OCI-LY1 (cell line): ENCODE data around the gene B3GNT2.

ENCODE experiments used
- CTCF ChIP-seq: fragments of 200-600 bp; sonication (generic), shearing (Covaris generic); IDR thresholded peaks from 2 replicates; pipeline ENCODE4 v1.5.1; 2017; ENCODE audit warnings: mild to moderate bottlenecking, antibody characterized with exemption, low read length, moderate library complexity, mixed read lengths
- EZH2 ChIP-seq: fragments of 200-600 bp; sonication (generic), shearing (Covaris generic); IDR thresholded peaks from 2 replicates; pipeline ENCODE4 v1.8.0; 2017; ENCODE audit warnings: borderline replicate concordance, mixed run types, mild to moderate bottlenecking, antibody characterized with exemption, low read length, moderate library complexity, mixed read lengths

DNA sequence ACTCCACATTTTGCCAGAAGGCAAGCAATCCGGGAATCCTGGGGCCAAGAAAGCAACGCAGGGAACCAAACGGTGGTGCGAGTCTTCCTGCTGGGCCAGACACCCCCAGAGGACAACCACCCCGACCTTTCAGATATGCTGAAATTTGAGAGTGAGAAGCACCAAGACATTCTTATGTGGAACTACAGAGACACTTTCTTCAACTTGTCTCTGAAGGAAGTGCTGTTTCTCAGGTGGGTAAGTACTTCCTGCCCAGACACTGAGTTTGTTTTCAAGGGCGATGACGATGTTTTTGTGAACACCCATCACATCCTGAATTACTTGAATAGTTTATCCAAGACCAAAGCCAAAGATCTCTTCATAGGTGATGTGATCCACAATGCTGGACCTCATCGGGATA, 26.8 kb downstream of the B3GNT2 start:
- no peak for TF ChIP-seq CTCF
- TF ChIP-seq EZH2 = no peak
